DOHH2 (cell line): ENCODE data around the gene MIAT.

Experiments
- CTCF ChIP-seq: fragments of 200-600 bp; sonication (generic); IDR thresholded peaks from one replicate; pipeline ENCODE4 v1.5.1; 2014; ENCODE audit warnings: antibody characterized with exemption, mild to moderate bottlenecking, low read depth, low read length; ENCODE audit not compliant: poor library complexity, severe bottlenecking
- EZH2phosphoT487 ChIP-seq: fragments of 200-600 bp; sonication (generic); IDR thresholded peaks from 2 replicates; pipeline ENCODE4 v1.6.1; 2017; ENCODE audit warnings: borderline replicate concordance, mild to moderate bottlenecking, antibody characterized with exemption, low read length, moderate library complexity, mixed read lengths

GRCh38 chr22:26618455-26618854 lies 38.9 kb upstream of the MIAT start:
- no peak for TF ChIP-seq CTCF
- TF ChIP-seq EZH2phosphoT487, result no peak
